WTC11 (cell line): ENCODE data around the gene ZMAT3. TPM values are rescaled to one million over a fixed set of nuclear protein-coding genes. Genes with fewer than 3 reads are reported as not detected.
A peak's percentile ranks its signal among the peaks of the same experiment; 100 is the strongest.

Experiments
- ATAC-seq: fragments of 200-7000 bp; cut with Tn5 transposase; 2 replicates; pipeline ENCODE4 v1.10.0; 2021; ENCODE audit warnings: mild to moderate bottlenecking, moderate library complexity
- CTCF ChIA-PET: fragments of 300-600 bp; sonication (Branson Sonifier 250); formaldehyde crosslinking; loops from one replicate; lab custom pipeline; 2021; ENCODE audit warnings: antibody characterized with exemption; lab: Charles Lee
- POLR2A ChIA-PET: fragments of 350-600 bp; sonication (Branson Sonifier 250); formaldehyde crosslinking; loops from one replicate; lab custom pipeline; 2021; ENCODE audit warnings: antibody characterized with exemption; lab: Charles Lee
- DNase-seq: peaks from one replicate; pipeline ENCODE4 v3.0.0; 2021; ENCODE audit warnings: low spot score
- H3K27ac Mint-ChIP-seq: 2 replicates; pipeline ENCODE4 v1.8.0; 2021; ENCODE audit warnings: mixed read lengths
- H3K27me3 Mint-ChIP-seq: 2 replicates; pipeline ENCODE4 v1.8.0; 2021; ENCODE audit warnings: low read depth, mild to moderate bottlenecking, moderate library complexity, mixed read lengths
- H3K36me3 Mint-ChIP-seq: 2 replicates; pipeline ENCODE4 v1.8.0; 2021; ENCODE audit warnings: mixed read lengths
- H3K4me1 Mint-ChIP-seq: 2 replicates; pipeline ENCODE4 v1.8.0; 2022; ENCODE audit warnings: mixed read lengths
- H3K4me3 Mint-ChIP-seq: 2 replicates; pipeline ENCODE4 v1.8.0; 2021; ENCODE audit warnings: mild to moderate bottlenecking, moderate library complexity, mixed read lengths
- H3K9me3 Mint-ChIP-seq: 2 replicates; pipeline ENCODE4 v1.8.0; 2021; ENCODE audit warnings: mixed read lengths
- ATF1 ChIP-seq: sonication (generic); formaldehyde crosslinking; IDR thresholded peaks from 2 replicates; pipeline ENCODE4 v1.8.1; 2023; ENCODE audit warnings: mild to moderate bottlenecking, moderate library complexity, missing genetic modification reagents
- ESRRA ChIP-seq: sonication (generic); formaldehyde crosslinking; IDR thresholded peaks from 2 replicates; pipeline ENCODE4 v1.8.1; 2022; ENCODE audit warnings: mild to moderate bottlenecking, missing genetic modification reagents, borderline replicate concordance
- JUN ChIP-seq: sonication (generic); formaldehyde crosslinking; IDR thresholded peaks from 2 replicates; pipeline ENCODE4 v1.8.0; 2023; ENCODE audit warnings: mild to moderate bottlenecking, missing genetic modification reagents
- MXD4 ChIP-seq: fragments of 250-450 bp; sonication (Bioruptor Pico); IDR thresholded peaks from 2 replicates; pipeline ENCODE4 v1.8.0; 2021; ENCODE audit warnings: mild to moderate bottlenecking, moderate library complexity, borderline replicate concordance
- NR2C2 ChIP-seq: sonication (generic); formaldehyde crosslinking; IDR thresholded peaks from 2 replicates; pipeline ENCODE4 v1.8.0; 2022; ENCODE audit warnings: mild to moderate bottlenecking, missing genetic modification reagents
- RORB ChIP-seq: fragments of 250-450 bp; sonication (Bioruptor Pico); IDR thresholded peaks from 2 replicates; pipeline ENCODE4 v1.9.0; 2021; ENCODE audit warnings: mild to moderate bottlenecking
- TP53 ChIP-seq: sonication (generic); formaldehyde crosslinking; IDR thresholded peaks from 2 replicates; pipeline ENCODE4 v1.8.1; 2023; ENCODE audit warnings: mild to moderate bottlenecking, missing genetic modification reagents
- ZNF121 ChIP-seq: sonication (generic); formaldehyde crosslinking; IDR thresholded peaks from 2 replicates; pipeline ENCODE4 v1.8.0; 2023; ENCODE audit warnings: missing genetic modification reagents
- ZNF138 ChIP-seq: sonication (generic); formaldehyde crosslinking; conservative IDR thresholded peaks from 2 replicates; pipeline ENCODE4 v1.8.1; 2022; ENCODE audit warnings: mild to moderate bottlenecking, moderate library complexity, missing genetic modification reagents
- ZNF263 ChIP-seq: sonication (generic); formaldehyde crosslinking; IDR thresholded peaks from 2 replicates; pipeline ENCODE4 v1.8.1; 2022; ENCODE audit warnings: low read depth, mild to moderate bottlenecking, moderate library complexity, missing genetic modification reagents
- ZNF317 ChIP-seq: sonication (generic); formaldehyde crosslinking; IDR thresholded peaks from 2 replicates; pipeline ENCODE4 v1.8.1; 2023; ENCODE audit warnings: low read depth, mild to moderate bottlenecking, moderate library complexity, missing genetic modification reagents, borderline replicate concordance
- total RNA-seq: library from RNA; stranded (reverse); gene quantifications from 3 replicates; pipeline ENCODE4 v1.2.3, GENCODE V29; 2021
- TF ChIP-seq, protein P1 (sequence below): sonication (generic); formaldehyde crosslinking; IDR thresholded peaks from 2 replicates; pipeline ENCODE4 v1.8.1; 2022; ENCODE audit warnings: low read depth, mild to moderate bottlenecking, moderate library complexity, missing genetic modification reagents, borderline replicate concordance
- TF ChIP-seq, protein P2 (sequence below): sonication (generic); formaldehyde crosslinking; IDR thresholded peaks from 2 replicates; pipeline ENCODE4 v1.8.0; 2023; ENCODE audit warnings: mild to moderate bottlenecking, missing genetic modification reagents
- TF ChIP-seq, protein P3 (sequence below): fragments of 250-450 bp; sonication (Bioruptor Pico); conservative IDR thresholded peaks from 2 replicates; pipeline ENCODE4 v1.9.0; 2021; ENCODE audit warnings: mild to moderate bottlenecking
- TF ChIP-seq, protein P4 (sequence below): sonication (generic); formaldehyde crosslinking; IDR thresholded peaks from 2 replicates; pipeline ENCODE4 v1.8.1; 2023; ENCODE audit warnings: mild to moderate bottlenecking, moderate library complexity, missing genetic modification reagents
- TF ChIP-seq, protein P5 (sequence below): fragments of 250-450 bp; sonication (Bioruptor Pico); IDR thresholded peaks from 2 replicates; pipeline ENCODE4 v1.9.0; 2021; ENCODE audit warnings: mild to moderate bottlenecking
- TF ChIP-seq, protein P6 (sequence below): fragments of 250-450 bp; sonication (Bioruptor Pico); IDR thresholded peaks from 2 replicates; pipeline ENCODE4 v1.9.0; 2021; ENCODE audit warnings: mild to moderate bottlenecking

Gene ZMAT3
- total RNA-seq, 1 experiment from 2014 or later, result 24.1 TPM

DNA sequence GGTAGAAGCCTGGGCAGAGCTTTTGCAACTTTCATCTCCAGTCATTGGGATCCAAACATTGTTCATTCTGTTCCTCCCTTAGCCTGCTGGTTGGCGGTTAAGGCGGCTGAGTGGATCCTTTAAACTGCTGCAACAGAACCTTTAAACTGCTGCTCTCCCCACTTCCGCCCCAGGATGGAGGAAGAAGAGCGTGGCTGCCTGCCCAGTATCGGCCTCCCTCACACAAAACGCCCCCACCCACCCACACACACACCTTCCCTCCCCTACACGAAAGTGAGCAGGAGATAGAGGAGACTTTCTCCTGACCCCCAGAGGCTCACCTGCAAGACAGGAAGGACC is 460 bp upstream of the ZMAT3 start (continued):
- TF ChIP-seq JUN (CRISPR knock-in tag) (no peak), NR2C2 (CRISPR knock-in tag) (no peak), ATF1 (CRISPR knock-in tag) (no peak), TP53 (CRISPR knock-in tag) (no peak), MXD4 (CRISPR knock-in tag) (no peak), ZNF138 (CRISPR knock-in tag) (no peak)
- TF ChIP-seq, protein P1, sequence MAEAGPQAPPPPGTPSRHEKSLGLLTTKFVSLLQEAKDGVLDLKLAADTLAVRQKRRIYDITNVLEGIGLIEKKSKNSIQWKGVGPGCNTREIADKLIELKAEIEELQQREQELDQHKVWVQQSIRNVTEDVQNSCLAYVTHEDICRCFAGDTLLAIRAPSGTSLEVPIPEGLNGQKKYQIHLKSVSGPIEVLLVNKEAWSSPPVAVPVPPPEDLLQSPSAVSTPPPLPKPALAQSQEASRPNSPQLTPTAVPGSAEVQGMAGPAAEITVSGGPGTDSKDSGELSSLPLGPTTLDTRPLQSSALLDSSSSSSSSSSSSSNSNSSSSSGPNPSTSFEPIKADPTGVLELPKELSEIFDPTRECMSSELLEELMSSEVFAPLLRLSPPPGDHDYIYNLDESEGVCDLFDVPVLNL (CRISPR knock-in tag), result no peak
- TF ChIP-seq, all 79 proteins: peak for 0

DNA sequence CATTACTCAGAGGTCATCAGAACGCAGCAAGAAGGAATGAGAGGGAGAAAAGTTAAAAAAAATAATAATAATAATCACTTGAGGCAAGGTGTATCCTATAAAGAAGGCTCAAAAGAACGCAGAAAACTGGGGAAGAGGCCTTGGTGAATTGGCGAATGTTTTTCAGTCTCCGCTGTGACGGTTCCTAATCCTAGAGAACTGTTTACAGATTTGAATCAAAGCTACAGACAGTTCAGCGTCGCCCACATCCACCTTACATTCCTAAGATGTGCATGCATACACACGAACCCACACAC is 634 bp downstream of the ZMAT3 start:
- Mint-ChIP-seq H3K4me3 (peak overlapping the region; percentile 98), H3K9me3 (no peaks in the 10 kb centered on the region), H3K27ac (peak overlapping the region; percentile 67), H3K27me3 (no peaks in the 10 kb centered on the region), H3K36me3 (peaks cover 11% of the 10 kb centered on the region), H3K4me1 (peaks cover 30% of the 10 kb centered on the region)
- ChIA-PET POLR2A (interaction anchor here (0.5 to 1.5 kb wide), 3 partner anchors 12 to 250 kb away, joined by 3 to 6 read pairs (median 3); no protein-coding TSS in a partner anchor), CTCF (interaction anchor here (1.0 to 2.0 kb wide), 3 partner anchors 11 to 251 kb away, joined by 3 to 5 read pairs (median 4); no protein-coding TSS in a partner anchor)
- TF ChIP-seq ZNF121 (no peak), ESRRA (no peak), ZNF263 (CRISPR knock-in tag) (no peak)
- TF ChIP-seq, protein P2, sequence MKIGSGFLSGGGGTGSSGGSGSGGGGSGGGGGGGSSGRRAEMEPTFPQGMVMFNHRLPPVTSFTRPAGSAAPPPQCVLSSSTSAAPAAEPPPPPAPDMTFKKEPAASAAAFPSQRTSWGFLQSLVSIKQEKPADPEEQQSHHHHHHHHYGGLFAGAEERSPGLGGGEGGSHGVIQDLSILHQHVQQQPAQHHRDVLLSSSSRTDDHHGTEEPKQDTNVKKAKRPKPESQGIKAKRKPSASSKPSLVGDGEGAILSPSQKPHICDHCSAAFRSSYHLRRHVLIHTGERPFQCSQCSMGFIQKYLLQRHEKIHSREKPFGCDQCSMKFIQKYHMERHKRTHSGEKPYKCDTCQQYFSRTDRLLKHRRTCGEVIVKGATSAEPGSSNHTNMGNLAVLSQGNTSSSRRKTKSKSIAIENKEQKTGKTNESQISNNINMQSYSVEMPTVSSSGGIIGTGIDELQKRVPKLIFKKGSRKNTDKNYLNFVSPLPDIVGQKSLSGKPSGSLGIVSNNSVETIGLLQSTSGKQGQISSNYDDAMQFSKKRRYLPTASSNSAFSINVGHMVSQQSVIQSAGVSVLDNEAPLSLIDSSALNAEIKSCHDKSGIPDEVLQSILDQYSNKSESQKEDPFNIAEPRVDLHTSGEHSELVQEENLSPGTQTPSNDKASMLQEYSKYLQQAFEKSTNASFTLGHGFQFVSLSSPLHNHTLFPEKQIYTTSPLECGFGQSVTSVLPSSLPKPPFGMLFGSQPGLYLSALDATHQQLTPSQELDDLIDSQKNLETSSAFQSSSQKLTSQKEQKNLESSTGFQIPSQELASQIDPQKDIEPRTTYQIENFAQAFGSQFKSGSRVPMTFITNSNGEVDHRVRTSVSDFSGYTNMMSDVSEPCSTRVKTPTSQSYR, result no peak
- TF ChIP-seq, protein P1 (CRISPR knock-in tag), result no peak
- DNase-seq (no peak), ATAC-seq (peak; percentile 6)

DNA sequence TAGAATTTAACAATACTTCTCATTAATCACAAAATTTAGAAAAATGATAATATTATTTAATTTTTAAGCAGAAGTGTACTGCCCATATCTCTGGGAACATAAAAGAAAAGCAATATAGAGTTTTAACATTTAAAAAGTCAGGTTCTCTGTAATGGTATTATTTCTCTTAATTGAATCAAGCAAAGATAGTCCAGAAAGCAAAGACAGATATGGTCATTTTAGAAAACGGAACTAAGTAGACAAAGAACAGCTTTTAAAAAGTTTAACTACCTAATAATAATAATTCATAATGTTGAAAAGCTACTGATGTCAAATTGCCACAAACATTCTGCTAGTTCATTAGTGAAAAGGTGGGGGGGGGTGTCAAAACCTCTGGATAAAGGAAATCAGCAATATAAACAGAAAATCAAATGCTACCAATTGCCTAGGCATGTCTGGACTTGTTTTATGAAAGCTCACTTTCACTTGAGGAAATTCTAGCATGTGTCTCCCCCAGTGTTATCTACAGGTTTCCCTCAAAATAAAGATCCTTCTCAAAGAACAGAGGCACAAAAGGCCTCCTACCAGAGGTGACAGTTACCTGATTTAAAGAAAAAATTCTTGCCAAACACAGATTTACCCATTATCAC is 1.7 kb downstream of the ZMAT3 start:
- ATAC-seq (no peak), DNase-seq (no peak)
- Mint-ChIP-seq H3K27ac (no peak overlapping the region), H3K4me3 (peak overlapping the region; percentile 98; the same call in 1 of the 2 replicates), H3K9me3 (no peaks in the 10 kb centered on the region), H3K36me3 (peaks cover 13% of the 10 kb centered on the region), H3K27me3 (no peaks in the 10 kb centered on the region), H3K4me1 (peaks cover 30% of the 10 kb centered on the region)
- ChIA-PET CTCF (interaction anchor here (1.0 to 1.5 kb wide), 2 partner anchors 13 to 251 kb away, joined by 3 to 4 read pairs; no protein-coding TSS in a partner anchor), POLR2A (no interaction called here)
- TF ChIP-seq, protein P3, sequence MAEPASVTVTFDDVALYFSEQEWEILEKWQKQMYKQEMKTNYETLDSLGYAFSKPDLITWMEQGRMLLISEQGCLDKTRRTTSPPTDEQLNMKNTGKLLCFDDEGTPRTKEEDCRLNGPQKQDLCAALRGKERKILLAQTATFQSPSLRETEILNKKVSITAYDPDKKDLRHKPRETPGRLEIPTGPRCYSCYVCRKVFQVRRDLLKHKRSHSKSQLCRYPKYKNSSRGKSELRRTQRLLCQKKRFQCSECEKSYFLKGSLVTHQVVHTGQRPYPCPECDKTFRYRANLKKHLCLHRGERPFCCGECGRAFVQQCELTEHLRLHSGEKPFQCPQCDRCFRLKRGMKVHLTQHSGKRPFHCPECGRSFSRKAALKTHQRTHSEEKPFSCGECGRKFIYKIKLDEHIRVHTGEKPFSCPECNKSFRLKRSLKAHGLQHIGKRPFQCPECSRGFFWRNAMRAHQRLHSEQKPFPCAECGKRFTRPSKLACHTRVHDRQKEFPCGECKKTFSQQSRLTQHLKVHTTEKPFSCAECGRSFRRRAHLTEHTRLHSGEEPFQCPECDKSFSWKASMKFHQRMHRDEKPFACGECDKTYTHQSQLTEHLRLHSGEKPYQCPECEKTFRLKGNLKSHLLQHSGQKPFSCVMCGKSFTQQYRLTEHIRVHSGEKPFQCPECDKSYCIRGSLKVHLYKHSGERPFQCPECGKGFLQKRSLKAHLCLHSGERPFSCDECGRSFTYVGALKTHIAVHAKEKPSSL (CRISPR knock-in tag), result no peak
- no peak for TF ChIP-seq NR2C2 (CRISPR knock-in tag)
- TF ChIP-seq TP53 (CRISPR knock-in tag), result no peak
- TF ChIP-seq RORB, result no peak
- TF ChIP-seq ZNF317 (CRISPR knock-in tag), result no peak
- TF ChIP-seq, protein P4, sequence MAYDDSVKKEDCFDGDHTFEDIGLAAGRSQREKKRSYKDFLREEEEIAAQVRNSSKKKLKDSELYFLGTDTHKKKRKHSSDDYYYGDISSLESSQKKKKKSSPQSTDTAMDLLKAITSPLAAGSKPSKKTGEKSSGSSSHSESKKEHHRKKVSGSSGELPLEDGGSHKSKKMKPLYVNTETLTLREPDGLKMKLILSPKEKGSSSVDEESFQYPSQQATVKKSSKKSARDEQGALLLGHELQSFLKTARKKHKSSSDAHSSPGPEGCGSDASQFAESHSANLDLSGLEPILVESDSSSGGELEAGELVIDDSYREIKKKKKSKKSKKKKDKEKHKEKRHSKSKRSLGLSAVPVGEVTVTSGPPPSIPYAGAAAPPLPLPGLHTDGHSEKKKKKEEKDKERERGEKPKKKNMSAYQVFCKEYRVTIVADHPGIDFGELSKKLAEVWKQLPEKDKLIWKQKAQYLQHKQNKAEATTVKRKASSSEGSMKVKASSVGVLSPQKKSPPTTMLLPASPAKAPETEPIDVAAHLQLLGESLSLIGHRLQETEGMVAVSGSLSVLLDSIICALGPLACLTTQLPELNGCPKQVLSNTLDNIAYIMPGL (CRISPR knock-in tag), result no peak
- TF ChIP-seq, protein P5, sequence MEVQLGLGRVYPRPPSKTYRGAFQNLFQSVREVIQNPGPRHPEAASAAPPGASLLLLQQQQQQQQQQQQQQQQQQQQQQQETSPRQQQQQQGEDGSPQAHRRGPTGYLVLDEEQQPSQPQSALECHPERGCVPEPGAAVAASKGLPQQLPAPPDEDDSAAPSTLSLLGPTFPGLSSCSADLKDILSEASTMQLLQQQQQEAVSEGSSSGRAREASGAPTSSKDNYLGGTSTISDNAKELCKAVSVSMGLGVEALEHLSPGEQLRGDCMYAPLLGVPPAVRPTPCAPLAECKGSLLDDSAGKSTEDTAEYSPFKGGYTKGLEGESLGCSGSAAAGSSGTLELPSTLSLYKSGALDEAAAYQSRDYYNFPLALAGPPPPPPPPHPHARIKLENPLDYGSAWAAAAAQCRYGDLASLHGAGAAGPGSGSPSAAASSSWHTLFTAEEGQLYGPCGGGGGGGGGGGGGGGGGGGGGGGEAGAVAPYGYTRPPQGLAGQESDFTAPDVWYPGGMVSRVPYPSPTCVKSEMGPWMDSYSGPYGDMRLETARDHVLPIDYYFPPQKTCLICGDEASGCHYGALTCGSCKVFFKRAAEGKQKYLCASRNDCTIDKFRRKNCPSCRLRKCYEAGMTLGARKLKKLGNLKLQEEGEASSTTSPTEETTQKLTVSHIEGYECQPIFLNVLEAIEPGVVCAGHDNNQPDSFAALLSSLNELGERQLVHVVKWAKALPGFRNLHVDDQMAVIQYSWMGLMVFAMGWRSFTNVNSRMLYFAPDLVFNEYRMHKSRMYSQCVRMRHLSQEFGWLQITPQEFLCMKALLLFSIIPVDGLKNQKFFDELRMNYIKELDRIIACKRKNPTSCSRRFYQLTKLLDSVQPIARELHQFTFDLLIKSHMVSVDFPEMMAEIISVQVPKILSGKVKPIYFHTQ, result no peak
- TF ChIP-seq, protein P6, sequence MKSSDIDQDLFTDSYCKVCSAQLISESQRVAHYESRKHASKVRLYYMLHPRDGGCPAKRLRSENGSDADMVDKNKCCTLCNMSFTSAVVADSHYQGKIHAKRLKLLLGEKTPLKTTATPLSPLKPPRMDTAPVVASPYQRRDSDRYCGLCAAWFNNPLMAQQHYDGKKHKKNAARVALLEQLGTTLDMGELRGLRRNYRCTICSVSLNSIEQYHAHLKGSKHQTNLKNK, result no peak
